DLD1 (cell line): ENCODE results near the gene NFYC.

Experiments used
- in situ Hi-C: cut with HindIII; loops from 2 replicates; pipeline ENCODE4 v1.10.0; 2017; ENCODE audit warnings: low sequenced_read_pairs

NFYC gene

GRCh38 chr1:40794974-40795715 lies 103.6 kb downstream of the NFYC start:
- in situ Hi-C loops, result no loop called here

DNA sequence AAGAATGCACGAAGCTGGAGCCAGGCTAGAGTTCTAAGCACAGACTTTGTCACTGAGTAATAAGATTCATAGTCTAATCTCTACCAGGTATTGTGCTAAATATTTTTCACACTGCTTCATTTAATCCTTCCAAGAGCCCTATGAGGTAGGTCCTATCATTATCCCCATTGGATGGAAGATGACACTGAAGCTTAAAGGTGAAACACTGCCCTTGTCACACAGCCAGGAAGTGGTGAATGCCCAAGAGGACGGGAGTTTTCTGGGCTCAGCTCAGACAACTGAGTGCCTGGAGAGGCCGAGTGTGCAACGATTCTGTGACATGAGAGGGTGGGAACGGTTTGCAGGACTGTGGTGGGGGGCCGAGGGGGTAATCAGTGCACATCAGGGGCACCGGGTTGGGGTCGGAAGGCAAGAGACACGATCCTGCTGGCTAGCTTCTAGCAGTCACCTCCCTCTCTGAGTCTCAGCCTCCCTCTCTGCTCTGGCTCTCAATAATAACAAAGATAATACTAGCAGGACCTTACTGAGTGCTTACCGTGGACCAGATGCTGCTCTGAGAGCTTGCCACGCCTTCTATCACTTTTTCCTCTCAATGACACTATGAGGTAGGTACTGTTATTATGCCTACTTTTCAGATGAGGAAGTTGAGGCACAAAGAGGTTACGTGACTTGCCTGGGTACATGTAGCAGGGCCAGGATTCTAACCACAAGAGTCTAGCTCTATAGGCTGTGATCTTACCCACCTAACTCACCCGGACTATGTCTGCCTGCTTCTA lies 104.5 kb downstream of the NFYC start:
- in situ Hi-C loops, result no loop called here

DNA sequence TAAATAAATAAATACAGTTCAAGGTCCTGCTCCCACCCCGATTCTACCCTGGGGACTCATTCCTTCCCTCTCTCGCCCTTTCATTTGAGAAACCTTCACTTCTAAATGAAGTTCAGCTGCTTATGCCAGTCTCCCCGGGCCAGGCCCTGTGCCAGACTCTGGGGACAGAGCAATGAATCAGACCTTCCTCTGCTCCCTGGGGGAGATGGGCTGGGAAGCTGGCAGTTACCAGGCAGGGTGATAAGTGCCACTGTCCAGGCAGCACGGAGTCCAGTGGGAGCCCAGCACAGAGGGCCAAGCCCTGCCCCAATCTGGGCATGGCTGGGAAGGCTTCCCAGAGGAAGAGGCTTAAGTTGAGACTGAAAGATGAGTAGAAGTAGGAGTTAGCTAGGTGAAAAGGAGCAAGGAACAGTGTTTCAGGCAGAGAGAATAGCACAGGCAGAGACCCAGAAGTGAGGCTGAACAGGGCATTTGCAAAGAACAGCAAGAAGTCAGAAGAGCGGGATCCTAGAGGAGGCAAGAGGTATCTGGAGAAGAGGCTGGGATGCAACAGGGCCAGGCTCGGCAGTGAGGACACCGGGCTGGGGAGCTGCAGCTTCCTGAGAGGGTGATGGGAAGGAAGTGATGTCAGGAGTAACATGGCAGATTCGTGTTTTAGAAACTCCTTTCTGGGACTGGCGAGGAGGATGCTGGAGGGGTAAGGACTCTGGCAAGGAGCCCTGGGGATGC lies 105.6 kb downstream of the NFYC start:
- in situ Hi-C loops, result no loop called here

- in situ Hi-C loops, result no loop called here
Observed at GRCh38 chr1:40797668-40798010, 106.1 kb downstream of the NFYC start.

DNA sequence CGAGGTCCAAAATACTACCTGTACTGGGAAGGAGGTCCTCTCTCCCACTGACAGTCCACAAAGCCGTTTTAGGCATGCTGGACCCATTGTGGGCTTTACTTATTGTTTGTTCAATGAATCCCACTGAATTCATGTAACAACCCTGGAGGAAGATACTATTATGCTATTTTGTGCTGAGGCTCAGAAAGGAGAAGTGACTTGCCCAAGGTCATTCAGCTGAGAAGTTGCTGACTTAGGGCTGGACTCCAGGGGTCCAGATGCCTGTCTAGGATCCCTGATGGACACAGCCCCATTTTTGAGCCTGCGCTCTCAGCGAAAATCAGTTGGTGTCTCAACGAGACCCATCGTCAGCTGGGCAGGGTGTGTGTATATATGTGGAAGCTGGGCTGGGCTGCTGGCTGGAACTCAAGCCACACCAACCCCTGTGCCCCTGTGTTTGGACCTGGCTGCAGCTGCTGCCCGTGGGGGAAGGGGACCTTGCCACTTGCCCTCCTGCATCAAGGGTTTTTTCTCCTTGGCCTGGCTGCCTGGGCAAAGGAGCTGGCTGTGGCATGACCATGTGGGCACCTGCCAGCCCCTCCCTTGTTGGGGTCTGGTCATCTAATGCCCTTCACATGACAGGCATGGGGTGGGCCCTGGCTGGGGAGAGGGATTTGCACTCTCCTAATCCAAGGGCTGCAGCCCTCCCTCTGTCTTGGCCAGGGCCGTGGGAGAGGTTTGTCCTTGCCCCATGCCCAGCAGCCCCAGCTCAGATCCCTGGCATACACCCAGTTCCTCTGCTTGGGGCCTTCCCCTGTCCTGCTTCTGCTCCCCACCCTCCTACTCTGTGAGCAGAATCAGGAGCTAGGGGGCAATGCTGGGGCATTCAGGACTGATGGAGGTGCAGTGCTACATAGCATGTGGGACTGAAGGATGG lies 107.1 kb downstream of the NFYC start:
- in situ Hi-C loops, result no loop called here

DNA sequence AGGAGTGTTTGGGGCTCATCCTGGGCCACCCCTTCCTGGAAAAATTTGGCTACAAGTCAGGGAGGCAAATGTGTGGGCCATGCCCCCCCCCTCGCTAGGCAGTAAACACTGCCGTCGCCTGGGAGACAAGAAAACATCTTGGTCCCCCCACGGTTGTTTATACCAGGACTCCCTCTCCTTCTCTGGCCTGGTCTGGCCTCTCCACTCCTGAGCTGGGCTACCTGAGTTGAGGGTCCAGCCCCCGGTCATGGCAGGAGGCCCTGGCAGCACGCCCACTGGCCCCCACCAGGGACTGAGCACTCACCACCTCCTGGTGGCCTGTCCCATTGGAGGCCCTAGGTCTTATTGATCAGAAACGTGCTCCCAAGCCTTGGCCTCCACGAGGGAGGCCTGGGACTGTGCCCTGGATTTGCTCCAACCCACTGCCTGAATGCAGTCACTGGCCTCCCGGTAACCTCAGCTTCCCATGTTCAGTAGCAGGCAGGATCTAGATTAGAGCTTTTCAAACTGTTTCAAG lies 107.9 kb downstream of the NFYC start:
- in situ Hi-C loops, result no loop called here

GRCh38 chr1:40801742-40802077 lies 110.2 kb downstream of the NFYC start:
- in situ Hi-C loops, result no loop called here

DNA sequence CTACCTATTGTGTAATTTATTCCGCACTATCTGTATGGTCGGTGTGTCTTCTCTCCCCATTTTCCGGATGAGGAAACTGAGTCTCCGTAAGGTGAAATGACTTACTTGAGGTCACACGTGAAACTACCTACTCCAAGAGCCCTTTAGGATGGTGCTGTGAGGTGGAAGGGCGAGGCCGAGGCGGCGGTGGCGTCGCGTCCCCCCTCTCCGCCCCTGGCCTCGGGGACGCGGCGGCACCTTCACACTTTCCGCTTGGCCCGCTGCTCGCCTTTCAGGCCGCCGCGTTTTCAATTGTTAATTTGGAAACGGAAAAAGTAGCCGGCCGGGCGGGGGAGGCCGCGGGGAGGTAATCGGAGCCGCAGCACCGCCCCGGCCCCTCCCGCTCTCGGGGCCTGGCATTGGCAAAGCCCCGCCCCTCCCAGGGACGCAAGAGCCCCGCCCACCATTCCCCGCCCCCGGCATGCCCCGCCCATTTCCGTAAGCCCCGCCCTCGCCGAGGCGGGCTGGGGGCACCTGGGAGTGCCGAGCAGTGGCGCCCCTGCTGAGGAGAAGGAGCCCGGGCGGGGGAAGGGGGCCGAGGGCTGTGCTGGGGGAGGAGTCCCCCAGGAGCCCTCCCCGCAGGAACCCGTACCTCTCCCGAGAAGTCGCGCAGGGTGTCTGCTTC lies 110.7 kb downstream of the NFYC start:
- in situ Hi-C loops, result no loop called here

- in situ Hi-C loops, result no loop called here
Observed at GRCh38 chr1:40802742-40803113, 111.2 kb downstream of the NFYC start.

DNA sequence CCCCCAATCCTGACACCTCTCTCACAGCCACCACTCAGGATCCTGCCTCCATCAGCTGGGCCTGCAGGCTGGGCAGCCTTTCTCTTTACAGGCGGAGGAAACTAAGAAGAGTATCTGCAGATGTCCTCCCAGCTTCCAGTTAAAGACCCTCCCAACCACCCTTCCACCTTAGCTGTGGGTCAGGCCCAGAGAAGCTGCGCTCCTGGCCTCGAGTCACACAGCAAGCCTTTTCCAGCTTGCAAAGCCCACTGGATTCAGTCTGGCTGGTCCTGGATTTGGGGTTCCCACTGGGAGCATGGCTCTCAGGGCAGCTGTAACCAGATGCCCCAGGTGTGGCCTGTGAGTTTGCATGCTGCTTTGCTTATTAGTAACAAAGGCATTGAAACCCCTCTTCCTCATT lies 111.9 kb downstream of the NFYC start:
- in situ Hi-C loops, result no loop called here

DNA sequence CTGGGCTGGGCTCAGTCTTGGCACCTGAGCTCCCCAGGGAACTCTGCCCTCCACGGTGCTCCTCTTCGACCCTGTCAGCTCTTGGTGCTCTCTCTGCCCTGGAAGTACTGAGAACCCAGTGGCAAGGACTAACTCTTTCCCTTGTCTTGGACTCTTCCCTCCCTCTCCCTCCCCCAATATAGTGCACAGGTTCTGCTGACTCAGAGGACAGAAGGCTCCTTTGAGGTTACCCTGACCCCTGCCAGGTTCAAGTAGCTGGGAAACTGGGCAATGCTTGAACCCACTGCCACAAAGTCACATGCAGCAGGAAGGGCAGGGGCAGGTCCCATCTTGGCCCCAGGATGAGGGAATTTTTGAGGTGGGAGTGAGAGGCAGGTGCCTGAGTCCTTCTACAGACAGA lies 112.4 kb downstream of the NFYC start:
- in situ Hi-C loops, result no loop called here

DNA sequence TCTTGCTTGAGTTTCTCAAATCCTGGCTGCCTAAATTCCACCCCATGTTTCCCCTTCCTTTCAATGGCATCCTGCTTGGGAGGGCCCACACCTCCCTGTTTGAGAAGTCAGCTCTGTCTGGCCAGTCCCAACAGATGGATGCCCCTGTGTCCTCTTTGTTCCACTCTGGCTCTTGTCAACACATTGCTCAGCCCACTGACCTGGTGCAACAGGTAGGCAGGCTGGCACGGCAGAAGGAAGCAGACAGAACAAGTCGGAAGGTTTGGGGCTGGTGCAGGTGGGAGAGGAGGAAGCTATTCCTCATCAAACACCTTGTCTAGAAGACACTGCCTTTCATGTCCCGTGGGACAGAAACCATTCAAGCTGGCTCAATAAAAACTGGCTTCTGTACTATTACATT lies 114.7 kb downstream of the NFYC start:
- in situ Hi-C loops, result no loop called here

DNA sequence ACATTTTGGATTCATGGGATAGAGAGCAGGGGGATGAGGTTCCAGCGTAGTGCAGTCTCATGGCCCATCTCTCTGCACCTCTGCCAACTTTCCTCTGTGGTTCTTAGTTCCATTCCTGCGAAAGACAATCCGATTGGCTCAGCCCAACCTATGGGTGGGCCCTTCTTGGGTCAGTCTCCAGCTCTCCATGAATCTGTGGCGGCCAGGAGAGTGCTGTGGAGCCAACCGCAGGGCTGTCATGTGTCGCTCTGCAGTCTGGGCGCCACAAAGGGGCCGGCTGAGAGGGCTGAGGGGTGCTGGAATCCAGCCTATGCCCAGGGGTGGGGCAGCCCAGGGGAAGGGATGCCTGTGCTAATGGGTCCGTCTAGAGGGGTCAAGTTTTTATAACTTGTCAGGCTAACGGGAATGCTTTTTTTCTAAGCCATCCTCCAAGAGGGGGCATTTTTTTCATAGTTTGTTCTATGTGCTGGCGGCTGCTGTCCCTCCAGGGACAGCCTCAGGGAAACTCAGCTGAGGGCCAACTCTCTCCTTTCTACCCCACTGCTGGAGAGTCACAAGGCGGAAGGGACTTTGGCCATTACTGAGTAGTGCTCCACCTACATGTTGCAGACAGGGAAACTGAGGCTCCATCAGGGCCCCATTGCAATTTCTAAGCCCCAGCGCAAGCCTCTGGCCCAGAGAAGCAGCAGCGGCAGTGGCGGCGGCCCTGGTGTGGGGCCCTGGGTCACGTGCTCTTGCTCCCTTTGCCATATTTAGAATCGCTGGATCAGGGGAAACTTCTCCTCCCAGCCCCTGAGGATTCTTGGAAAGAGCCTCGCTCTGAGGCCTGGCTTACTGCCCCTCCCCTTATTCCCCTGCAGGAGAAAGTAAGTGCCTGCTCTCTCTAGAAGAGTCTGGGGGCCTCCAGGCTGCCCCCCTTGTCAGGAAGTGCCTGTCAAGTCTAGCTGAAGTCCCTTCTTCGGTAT lies 115.5 kb downstream of the NFYC start:
- in situ Hi-C loops, result no loop called here

- in situ Hi-C loops, result no loop called here
Observed at GRCh38 chr1:40808002-40808401, 116.5 kb downstream of the NFYC start.

DNA sequence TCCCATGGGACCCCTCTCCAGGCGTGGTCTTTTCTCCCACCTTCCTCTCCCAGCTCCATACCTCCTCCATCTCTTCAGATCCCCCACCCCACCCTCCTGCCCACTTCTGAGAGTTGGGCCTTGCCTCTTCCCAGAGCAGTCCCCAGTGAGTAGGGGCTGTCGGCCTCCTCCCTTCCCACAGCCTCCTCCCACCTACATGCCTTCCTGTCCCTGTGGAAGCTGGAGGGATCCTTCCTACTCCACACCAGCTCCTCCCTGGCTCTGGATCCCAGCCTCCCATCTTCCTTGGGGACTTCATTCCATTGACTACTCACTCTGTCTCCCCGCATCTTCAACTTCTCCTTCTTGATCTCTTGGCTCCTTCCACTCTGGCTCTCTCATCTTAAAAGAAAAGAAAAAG lies 116.9 kb downstream of the NFYC start:
- in situ Hi-C loops, result no loop called here

- in situ Hi-C loops, result no loop called here
Observed at GRCh38 chr1:40808909-40809308, 117.4 kb downstream of the NFYC start.

DNA sequence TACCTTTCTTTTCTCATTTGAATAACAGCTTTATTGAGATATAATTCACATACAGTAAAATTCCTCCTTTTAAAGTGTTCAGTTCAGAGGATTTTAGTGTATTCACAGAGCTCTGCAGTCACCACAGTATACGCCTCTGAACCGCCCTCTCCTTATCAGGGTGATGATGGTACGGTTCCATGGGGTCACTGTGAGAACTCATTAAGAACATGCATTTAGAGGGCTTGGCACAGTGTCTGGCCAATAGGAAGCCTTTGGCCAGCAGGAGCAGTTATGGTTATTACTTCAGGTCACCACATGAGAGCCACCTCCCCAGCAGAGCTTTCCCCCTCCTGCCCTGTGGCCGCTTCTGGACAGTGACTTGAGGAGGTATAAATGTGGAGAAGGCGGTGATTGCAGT lies 119.4 kb downstream of the NFYC start:
- in situ Hi-C loops, result no loop called here

GRCh38 chr1:40815420-40815819 lies 123.9 kb downstream of the NFYC start:
- in situ Hi-C loops, result no loop called here

GRCh38 chr1:40817791-40818263 lies 126.3 kb downstream of the NFYC start:
- in situ Hi-C loops, result no loop called here
